ENCODE data around the gene MEIS3. TPM values are rescaled to one million over a fixed set of nuclear protein-coding genes. Genes with fewer than 3 reads are reported as not detected.

The MEIS3 gene
- total RNA-seq, 6 donors from 2014 or later = 1.7 to 7.1 (median 3.8) TPM; not detected in 1

DNA sequence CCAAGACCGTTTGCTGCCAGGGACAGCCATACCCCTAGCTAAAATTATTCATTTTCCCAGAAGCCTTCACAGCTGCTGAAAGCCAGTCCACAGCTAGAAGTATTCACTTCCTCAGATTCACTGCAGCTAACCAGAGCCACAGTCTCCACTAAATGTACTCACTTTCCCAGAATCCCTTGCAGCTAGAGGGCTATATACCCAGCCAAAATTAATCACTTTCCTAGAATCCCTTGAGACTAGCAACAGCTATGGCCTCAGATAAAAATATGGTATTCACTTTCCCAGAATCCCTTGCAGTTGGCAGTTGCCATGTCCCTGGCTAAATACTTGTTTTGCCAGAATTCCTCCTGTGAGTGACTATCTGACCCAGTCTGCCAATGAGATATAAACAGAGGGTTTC lies 13.8 kb upstream of the MEIS3 start:
- no peak for DNase-seq
- 13 to 36% methylated on average over 1 of the region's 1 CpG for WGBS, 2 donors
- Histone ChIP-seq H3K4me1 (peaks cover 12 to 24% (median 22%) of the 10 kb centered on the region in 4 donors), H3K27me3 (peaks cover 0 to 33% (median 17%) of the 10 kb centered on the region in 4 donors), H3K36me3 (no peaks in the 10 kb centered on the region), H3K27ac (no peak overlapping the region), H3K9me3 (no peaks in the 10 kb centered on the region), H3K4me3 (no peak overlapping the region)
- TF ChIP-seq, protein P1, sequence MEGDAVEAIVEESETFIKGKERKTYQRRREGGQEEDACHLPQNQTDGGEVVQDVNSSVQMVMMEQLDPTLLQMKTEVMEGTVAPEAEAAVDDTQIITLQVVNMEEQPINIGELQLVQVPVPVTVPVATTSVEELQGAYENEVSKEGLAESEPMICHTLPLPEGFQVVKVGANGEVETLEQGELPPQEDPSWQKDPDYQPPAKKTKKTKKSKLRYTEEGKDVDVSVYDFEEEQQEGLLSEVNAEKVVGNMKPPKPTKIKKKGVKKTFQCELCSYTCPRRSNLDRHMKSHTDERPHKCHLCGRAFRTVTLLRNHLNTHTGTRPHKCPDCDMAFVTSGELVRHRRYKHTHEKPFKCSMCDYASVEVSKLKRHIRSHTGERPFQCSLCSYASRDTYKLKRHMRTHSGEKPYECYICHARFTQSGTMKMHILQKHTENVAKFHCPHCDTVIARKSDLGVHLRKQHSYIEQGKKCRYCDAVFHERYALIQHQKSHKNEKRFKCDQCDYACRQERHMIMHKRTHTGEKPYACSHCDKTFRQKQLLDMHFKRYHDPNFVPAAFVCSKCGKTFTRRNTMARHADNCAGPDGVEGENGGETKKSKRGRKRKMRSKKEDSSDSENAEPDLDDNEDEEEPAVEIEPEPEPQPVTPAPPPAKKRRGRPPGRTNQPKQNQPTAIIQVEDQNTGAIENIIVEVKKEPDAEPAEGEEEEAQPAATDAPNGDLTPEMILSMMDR (IDR thresholded peaks at IDR 0.05) = no peak
- TF ChIP-seq POLR2AphosphoS5 (IDR thresholded peaks at IDR 0.05) (no peak), EP300 (IDR thresholded peaks at IDR 0.05) (no peak), POLR2A (IDR thresholded peaks at IDR 0.05) (no peak)
- no peak for ATAC-seq (ENCODE audit: low FRiP score in 2 of 2)

GRCh38 chr19:47432499-47432898 lies 13.2 kb upstream of the MEIS3 start:
- no peak for ATAC-seq (ENCODE audit: low FRiP score in 2 of 2)
- peaks cover 0 to 33% (median 17%) of the 10 kb centered on the region in 4 donors for H3K27me3 ChIP-seq
- peaks cover 16 to 30% (median 24%) of the 10 kb centered on the region in 4 donors for H3K4me1 ChIP-seq
- no peak for TF ChIP-seq EP300 (IDR thresholded peaks at IDR 0.05)
- TF ChIP-seq, protein P1 (IDR thresholded peaks at IDR 0.05) = no peak
- TF ChIP-seq POLR2A (IDR thresholded peaks at IDR 0.05) = no peak
- no peak for TF ChIP-seq POLR2AphosphoS5 (IDR thresholded peaks at IDR 0.05)
- H3K27ac ChIP-seq = no peak overlapping the region
- no peaks in the 10 kb centered on the region for H3K36me3 ChIP-seq
- H3K9me3 ChIP-seq = no peaks in the 10 kb centered on the region
- H3K4me3 ChIP-seq = no peak overlapping the region
- no peak for DNase-seq

DNA sequence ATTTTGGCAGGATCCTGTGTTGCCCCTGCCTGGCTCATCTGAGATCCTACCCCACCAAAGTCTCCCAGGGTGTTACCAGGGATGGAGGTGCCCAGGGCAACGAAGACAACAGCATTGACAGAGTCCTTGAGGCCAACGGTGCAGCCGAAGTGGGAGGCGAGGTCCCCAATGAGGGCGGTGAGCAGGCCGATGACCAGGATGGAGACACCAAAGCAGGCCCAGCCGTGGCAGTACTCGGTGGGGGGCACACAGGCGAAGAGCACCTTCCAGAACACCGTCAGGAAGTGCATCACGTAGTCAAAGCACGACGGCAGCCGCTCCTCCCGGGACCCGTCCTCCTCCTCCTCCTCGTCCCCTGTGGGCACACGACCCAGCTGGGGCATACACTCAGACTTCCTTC lies 12.8 kb upstream of the MEIS3 start:
- H3K4me1 ChIP-seq = peaks cover 18 to 32% (median 24%) of the 10 kb centered on the region in 4 donors
- TF ChIP-seq POLR2AphosphoS5 (IDR thresholded peaks at IDR 0.05) (no peak), EP300 (IDR thresholded peaks at IDR 0.05) (no peak), POLR2A (IDR thresholded peaks at IDR 0.05) (no peak)
- TF ChIP-seq, protein P1 (IDR thresholded peaks at IDR 0.05) = no peak
- H3K9me3 ChIP-seq = no peaks in the 10 kb centered on the region
- DNase-seq (no peak), ATAC-seq (ENCODE audit: low FRiP score in 2 of 2) (no peak)
- H3K27me3 ChIP-seq = peaks cover 0 to 33% (median 17%) of the 10 kb centered on the region in 4 donors
- H3K36me3 ChIP-seq = no peaks in the 10 kb centered on the region
- no peak overlapping the region for H3K4me3 ChIP-seq
- 69 to 74% methylated on average over 15 to 18 of the region's 18 CpGs for WGBS, 2 donors
- H3K27ac ChIP-seq = no peak overlapping the region

DNA sequence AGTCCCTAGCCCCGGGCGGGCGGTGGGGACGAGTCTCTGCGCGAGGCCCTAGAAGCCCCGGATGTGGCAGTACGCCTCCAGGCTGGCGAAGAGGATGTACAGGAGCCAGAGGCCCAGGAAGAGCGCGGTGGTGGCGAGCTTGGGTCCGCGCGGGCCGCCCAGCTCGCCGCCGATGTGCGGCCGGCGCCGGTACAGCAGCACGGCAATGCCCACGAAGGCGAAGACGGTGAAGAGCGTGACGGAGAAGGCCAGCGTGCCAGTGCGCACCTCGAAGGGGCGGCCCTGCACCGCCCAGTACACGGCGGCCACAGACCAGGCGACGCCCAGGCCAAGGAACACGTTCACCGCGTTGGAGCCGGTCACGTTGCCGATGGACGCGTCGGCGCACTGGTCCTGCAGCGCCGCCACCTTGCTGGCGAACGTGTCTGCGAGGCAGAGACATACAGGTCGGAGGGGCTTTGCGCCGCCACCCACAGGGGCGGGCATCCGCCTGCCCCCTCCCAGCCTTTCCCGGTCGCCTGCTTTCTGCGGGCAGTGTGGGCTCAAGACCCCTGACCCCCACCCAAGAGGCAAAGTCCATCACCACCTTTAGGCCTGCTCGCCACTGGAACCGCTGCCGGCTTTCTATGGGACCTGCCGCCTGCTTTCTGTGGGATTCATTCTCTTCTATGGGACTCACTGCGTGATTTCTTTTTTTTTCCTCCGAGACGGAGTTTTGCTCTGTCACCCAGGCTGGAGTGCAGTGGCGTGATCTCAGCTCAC lies 10.9 kb upstream of the MEIS3 start:
- no peak overlapping the region for H3K27ac ChIP-seq

More for the DNA sequence above, 10.9 kb upstream of the MEIS3 start:
- DNase-seq (peak; percentile 41 to 87), ATAC-seq (ENCODE audit: low FRiP score in 2 of 2) (peak; percentile 54 to 62)
- Histone ChIP-seq H3K9me3 (no peaks in the 10 kb centered on the region), H3K27me3 (peaks cover 0 to 33% (median 17%) of the 10 kb centered on the region in 4 donors), H3K4me3 (peak overlapping the region in 2 of 4 donors; percentile 4 to 28), H3K4me1 (peaks cover 18 to 32% (median 24%) of the 10 kb centered on the region in 4 donors), H3K36me3 (no peaks in the 10 kb centered on the region)
- WGBS, 2 donors = 7 to 18% methylated on average over 16 to 55 of the region's 69 CpGs
- TF ChIP-seq, protein P1 (IDR thresholded peaks at IDR 0.05) = peak in 5 of 6 experiments; percentile 30 to 83 (median 59)
- no peak for TF ChIP-seq POLR2A (IDR thresholded peaks at IDR 0.05)
- no peak for TF ChIP-seq EP300 (IDR thresholded peaks at IDR 0.05)
- no peak for TF ChIP-seq POLR2AphosphoS5 (IDR thresholded peaks at IDR 0.05)

All from upper lobe of left lung (tissue), 6 donors.